GM03348 (cell line): ENCODE data around the gene C9orf85.

Experiments
- DNase-seq: peaks from one replicate; pipeline ENCODE4 v3.0.0; 2012; ENCODE audit warnings: low spot score

C9orf85 gene

DNA sequence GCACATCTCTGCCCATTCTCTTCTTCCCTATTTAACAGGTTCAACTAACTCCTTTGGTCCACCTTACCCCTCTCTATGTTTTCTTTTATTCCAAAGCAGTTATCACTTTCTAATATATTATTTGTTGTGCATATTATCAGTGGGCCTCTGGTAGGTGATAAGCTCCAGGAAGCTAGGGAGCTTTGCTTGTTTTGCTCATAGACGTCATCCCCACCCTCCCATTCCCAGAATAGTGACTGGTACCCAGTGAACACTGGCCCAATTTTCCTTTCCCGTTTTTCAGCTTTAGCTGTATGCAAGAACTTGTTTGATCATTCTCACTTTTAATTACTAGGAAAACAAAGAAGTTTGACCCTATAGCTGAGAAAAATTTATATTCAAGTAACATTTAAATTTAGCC, 7.4 kb upstream of the C9orf85 start:
- no peak for DNase-seq

DNA sequence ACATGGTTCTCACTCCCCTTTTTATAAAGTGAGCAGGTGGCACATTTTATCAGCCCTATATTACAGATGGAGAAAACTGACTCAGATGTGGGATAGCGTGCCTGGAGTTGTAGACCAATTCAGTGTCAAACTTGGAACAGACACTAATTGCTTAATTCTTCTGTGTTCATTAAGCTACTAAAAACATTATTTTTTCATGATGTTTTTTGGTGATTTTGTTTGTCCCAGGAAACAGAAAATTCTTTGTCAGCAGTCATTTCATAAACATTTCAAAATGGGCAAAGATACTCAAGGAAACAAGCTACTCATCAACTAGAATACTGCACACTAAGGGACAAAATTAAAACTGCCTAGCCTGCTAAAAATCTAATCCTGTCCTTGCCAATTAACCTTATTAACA, 2.6 kb upstream of the C9orf85 start:
- no peak for DNase-seq

DNA sequence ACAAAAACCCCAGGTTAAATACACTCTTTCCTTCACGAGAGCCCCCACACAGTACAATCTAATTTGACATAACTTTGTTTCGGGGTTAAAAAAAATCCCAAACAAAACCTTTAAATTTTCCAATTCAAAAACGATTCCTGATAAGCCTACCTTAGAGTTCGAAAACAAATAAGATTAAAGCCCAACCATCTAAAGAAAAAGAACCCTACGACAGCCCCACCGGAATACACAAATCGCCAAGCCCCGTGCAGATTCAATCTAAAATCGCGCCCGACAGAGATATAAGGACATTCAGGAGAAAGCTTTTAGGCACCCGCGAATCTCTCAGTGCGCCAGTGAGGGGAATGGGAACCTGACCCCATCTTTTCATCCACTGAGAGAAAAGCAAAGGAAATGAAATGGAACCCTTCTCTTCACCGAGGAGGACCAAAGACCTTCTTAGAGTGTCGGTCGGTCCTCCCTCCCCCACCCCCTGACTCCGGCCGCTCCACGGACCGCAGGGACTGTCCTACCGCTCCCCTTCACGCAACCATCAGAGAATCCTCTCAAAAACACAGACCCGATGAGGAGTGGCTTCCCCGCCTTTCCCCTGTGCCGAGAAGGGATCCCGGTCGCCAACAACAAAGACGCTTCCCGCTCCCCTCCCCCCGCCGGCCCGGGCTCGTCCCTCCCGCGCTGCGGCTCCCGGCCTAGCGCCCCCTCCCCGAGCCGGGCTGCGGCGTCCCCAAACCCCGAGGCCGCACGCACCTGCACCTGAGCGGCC, 1.4 kb upstream of the C9orf85 start:
- peak; percentile 60 for DNase-seq

DNA sequence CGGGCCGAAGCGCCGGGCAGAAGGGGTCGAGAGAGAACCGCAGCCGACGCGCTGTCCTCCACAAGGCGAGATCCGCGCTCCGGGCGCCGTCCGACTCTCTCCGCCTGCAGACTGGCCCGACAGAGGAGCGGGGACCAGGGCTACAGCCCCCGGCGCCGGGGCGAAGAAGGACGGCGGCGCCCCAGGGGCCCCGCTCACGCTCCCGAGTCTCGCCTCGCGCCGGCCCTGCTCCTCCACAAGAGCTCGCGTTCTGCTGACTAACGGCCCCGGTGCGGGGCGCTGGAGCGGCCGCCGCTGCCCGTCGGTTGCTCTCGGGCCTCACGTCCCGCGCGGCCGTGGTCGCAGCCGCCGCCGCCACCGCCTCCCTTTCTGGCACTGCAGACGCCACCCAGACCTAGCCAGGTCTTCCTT, 784 bp upstream of the C9orf85 start:
- no peak for DNase-seq

DNA sequence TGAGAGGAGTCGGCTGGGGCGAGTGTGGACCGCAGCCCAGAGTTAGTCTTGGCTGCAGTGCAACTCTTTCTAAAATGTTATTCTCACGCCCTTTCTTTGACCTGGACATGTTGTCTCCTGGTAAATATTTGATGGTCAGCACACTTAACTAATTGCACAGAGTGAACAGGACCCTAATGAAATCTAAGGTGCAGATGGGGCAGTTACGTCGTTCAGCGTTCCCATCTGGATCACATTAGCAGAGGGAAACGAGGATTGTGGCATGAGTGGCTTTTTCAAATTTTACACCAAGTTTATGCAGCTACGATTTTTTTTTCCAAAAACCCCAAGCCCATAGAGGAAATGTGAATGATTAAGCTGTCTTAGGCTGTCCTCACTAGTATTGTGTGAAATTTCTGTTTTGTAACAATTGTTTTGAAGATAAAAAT, 483 bp downstream of the C9orf85 start:
- DNase-seq = peak; percentile 50

DNA sequence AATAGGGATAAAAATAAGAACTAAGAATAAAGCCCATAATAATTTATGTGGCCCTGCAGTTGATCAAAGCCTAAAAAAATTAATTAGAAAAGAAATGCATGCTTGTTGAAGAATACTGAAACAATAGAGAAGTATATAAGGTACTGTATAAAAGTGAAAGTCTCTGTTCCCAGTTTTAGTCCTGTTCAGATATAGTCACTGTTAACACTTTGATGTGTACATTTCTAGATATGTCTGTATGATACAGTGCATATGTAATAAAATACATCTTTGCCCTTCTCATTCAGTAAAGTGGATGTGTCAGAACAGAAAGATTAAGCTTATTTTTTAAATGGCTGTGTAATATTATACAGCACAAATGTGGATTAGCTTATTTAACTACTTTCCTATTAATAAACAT, 4.1 kb downstream of the C9orf85 start:
- DNase-seq = no peak

DNA sequence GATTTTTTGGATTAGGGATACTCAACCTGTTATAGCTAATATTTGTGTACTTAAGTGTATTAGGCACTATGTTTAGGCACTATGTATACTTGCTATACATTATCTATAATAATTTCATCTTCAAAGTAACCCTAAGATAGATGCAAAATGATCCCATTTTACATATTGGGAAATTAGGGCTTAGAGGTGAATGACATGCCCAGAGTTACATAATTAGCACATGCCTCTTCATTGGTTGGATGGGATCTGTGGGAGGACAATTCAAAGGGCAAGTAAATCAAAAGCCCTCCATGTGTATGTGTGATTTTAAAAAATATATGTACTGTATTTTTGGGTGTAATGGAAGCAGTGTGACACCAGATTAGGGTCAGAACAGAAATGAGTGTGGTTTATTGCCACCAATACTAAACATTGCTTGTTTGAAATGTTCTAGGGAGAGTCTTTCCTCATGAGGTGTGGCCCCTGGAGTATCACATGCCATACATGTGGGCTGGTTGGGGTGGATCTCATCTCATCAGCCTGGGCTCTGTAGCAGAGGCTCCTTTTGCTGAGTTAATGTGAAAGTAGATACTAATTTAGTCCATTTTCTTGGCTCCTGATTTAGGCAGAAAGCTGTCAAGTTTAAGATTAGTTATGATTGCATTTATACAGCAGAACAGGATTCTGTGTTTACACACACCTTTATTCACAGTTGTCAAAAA, 5.5 kb downstream of the C9orf85 start:
- no peak for DNase-seq

DNA sequence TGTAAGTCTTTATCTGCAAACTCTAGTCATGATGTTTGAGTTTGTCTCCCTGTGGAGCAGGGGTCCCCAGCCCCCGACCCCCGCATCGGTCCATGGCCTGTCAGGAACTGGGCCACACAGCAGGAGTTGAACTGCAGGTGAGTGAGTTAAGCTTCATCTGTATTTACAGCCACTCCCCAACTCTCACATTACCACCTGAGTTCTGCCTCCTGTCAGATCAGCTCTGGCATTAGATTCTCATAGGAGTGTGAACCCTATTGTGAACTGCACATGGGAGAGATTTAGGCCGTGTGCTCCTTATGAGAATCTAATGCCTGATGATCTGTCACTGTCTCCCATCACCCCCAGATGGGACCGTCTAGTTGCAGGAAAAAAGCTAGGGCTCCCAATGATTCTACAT, 7.0 kb downstream of the C9orf85 start:
- no peak for DNase-seq

DNA sequence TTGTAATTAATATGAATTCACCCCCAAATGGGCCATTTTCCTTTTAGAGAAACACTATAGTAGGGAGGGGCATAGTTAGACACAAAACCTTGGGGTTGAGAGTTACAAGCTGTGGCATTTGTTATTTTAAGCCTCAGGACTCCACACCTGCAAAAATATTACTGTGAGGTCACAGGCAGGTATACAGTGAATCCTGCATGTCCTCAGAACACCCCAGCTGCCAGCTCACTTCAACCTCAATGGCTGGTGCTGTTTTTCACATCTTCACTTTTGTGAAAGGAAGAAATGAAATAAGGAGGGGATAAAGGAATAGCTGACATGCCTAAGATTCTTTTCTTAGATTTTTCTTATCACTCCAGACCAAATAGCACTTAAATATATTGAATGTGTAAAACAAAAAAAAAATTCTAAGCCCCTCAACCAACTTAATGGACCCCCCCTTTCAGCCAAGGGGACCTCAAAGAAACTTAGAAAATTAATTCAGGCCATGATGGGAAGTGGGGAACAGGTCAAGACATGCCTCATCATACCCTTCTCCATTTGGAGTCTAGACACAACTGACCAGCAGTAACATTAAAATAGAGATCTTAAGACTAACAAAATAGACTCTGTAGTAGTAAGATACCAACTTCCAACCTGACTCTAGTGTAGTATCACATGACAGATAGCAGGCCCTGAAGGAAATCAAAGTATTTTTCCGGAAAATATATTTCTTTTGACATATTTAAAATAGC, 9.2 kb downstream of the C9orf85 start:
- no peak for DNase-seq

DNA sequence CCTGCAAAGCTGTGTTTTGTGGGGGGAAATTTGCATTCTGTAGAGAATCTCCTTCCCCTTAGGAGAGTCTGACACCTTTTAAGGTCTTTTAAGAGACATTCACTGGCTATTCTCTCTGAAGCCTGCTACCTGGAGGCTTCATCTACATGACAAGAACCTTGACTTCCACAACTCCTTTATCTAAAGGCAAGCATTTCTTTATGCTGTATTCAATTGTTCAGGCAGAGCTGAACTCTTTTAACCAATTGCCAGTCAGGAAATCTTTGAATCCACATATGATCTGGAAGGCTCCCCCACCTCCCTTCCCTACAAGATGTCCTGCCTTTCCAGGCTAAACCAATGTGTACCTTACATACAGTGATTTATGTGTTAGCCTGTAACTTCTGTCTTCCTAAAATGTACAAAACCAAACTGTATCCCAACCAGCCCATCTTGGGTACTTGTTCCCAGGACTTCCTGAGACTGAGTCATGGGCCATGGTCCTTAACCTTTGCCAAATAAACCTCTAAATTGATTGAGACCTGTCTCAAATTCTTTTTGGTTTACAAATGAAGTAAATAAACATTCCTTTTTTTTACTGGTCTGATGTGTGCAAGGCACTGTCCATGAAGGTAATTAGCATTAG, 9.9 kb downstream of the C9orf85 start:
- no peak for DNase-seq

DNA sequence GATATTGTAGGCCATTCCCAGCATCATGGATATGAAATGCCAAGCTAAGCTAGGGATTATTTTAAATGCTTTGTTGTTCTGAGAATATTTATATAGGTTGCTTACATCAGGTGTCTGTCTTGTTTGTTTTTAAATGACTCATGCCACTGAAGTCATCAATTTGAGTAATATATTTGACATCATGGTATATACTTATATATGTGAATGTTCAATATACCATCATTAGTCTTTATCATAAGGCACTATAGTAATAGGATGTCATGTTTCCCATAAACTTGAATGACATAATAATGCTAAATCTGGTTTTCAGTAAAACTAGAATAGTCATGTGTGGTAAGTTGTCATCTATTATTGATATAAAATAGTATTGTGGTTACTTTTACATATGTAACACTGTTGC, 13.1 kb downstream of the C9orf85 start:
- DNase-seq = no peak

DNA sequence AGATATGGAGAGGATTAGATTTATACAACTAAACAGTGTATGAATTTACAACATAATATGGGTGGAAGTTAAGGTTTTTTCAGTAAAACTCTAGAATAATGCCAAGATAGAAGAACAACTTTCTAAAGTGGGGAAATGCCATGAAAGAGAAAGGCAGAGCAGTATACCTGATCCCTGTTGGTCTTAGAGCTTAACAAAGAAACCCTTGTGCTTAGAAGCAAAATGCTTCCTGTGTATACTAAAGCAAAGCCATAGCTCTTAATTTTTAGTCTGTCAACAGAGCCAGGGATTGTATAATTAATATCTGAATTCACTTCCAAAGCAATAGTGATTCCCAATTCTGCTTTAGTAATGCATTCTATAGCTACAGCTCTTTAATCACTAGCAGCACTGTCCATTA, 14.4 kb downstream of the C9orf85 start:
- DNase-seq = no peak

DNA sequence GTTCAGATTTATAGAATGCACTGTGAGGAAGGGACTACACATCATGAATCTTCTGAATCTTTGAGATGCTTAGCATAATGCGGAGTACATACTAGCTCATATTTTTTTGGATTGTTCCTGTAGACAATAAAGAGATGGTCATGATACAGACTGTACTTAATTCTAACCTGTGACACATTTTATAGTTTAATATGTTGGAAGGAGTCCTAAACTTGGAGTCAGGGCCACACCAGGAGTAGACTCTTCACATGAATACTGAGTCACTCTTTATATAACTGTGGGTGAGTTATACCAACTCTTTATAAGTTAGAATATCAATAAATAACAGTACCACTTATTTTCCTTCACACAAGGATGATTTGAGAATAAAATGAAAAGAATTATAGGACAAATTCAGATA, 16.9 kb downstream of the C9orf85 start:
- DNase-seq = peak; percentile 13

DNA sequence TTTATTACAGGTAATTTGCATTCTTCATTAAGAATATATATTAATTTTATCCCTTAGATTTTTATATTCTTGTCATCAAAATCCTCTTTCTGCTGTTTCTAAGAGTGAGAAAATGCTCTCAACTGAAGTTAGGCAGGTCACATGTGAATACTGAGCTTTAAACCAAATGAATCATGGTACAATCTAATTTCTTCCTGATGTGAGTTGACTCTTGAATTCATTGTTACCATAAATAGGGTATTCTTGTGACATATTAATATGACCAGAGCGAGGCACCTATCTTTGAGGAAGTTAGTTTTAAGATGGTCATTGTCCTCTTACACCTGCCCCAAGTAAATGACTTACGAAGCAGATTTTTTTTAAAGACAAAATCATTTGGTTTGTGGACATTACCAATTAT, 17.4 kb downstream of the C9orf85 start:
- DNase-seq = peak; percentile 11

DNA sequence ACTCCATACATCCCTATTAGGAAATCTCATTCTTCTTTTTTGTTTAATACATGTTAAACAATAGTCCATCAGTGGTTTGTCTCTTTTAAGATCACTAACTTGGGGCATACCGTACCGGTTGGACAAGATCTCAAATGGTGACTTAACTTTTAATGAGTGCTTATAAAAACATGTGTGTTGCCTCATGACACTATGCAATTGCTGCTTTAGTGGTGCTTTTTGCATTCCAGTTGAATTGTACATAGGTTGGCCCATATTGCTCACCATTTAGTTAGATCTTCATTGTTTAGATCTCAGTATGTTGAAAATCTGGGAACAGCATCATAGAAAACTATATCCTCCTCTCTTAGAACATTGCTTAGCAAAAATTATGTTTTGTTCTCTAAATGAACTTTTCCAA, 17.8 kb downstream of the C9orf85 start:
- DNase-seq = peak; percentile 7

DNA sequence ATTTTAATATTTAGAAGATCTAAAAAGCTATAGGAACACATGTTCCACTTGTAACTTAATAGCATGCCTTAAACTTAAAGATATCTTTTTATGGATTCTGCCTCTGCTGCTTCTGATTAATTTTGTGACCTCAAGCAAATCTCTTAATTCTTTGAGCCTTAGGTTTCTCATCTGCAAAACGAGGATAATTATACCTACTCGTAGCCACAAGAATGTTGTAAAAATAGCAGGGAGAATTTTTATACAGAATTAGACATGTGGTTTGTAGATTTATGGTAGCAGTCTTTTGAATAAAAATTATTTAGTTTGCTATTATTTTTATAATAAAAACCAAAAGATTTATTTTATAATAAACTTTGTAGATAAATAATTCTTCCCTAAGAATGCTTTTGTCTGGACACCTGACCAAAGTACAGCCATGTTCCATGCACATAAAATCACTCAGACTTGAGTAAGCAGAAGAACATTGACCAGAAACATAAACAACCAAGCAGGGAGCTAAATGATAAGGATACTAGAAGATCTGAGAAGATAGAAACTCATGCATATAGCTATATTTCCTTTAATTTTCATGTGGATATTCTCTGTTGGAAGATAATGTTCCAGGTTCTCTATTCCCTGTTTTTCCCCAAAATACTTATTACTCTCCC, 18.5 kb downstream of the C9orf85 start:
- peak; percentile 27 for DNase-seq

DNA sequence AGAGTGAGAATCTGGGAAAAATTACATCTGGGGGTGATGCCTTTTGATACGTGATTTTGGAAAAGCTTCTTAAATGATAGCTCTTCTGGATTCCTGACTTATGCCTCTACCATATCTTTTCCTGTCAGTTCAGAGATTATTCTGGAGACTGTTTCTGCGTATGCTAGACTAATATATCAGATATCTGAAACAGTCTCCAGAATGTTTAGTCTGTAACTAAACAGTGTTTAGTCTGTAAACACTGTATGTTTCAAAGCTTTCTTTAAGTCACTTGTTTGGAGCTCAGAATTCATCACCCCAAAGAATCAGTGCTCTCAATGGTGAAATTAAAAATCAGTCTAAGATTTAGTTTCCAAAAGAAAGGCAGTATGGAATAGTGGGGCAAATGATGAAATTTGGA, 19.7 kb downstream of the C9orf85 start:
- DNase-seq = no peak

DNA sequence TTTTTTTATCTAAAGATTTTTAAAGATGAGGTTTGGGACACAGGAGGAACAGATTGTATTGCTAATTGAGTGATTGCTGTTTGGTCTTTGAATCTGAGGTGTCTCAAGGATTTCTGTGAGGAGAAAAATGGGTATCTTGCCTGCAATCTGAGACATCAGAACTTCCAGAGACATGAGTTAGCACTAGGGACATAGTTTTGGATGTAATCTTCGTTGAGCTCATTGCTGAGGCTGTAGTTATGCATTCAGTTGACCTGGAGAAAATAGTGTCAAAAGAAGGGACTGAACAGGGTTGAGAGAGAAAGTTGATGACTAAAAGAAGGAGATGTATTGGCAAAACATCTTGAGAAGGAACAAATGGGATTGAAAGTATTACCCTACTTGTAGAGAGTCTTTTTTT, 24.6 kb downstream of the C9orf85 start:
- peak; percentile 9 for DNase-seq

DNA sequence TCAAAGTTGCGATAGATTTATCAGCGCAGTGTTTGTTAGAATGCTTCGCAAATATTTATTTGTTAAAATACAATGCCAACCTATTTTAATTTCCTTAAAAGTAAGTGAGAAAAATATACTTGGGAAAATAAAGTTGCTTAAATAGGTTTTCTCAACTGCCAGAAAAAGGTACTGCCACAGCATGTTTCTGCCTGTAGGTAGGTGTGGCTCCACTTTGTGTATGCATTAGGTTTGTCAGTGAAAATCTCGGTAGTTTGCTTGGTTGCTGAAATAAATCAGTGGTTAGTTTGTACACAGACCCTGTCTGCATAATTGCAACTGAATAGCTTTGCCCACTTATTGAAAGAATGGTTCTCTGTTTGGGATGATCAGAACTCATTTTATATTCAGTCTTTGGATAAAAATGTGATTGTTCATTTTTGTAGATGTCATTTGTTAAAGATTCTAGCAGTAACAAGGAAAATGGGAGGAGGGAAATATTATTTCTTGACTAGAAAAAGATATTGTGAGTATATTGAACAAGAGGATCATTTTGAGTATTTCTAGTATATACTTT, 25.7 kb downstream of the C9orf85 start:
- DNase-seq = no peak

DNA sequence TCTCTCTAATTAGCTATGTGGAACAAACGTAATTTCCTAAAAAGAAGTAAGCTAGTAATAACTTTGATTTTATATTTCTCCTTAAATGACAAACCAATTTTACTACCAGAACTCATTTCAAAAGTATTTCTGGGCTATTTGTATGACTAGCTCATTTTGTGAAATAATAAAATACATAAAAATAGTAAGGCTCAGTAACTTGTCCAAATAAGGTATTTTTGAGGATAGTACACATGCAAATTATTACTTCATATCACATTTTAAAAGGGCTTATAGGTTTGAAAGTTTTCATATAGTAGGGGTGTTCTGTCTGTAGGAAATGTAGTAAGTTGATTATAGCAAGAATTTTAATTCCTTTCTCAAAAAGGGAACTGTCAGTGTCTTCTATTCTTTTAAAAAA, 26.5 kb downstream of the C9orf85 start:
- peak; percentile 5 for DNase-seq

DNA sequence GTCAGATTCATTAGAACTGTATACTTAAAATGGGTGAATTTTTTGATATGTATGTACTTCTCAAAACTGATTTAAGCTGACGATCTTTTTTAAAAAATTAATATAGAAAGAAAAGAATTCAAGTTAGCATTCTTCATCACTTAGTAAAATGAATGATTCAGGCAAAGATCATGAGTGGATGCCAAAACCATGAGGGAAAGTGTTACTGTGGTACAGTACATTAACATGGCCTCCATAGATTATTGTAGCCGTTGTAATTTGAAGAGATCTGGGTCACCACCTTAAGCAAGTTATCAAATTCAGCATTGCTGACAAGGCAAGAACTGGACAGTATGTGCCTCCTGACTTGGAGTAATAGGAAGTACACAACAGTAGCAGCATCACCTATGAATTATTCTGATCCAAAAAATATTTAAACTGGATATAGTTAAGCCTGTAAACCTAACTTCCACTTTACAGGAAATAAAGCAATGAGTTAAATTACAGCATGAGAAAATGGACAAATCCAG, 29.7 kb downstream of the C9orf85 start:
- DNase-seq = peak; percentile 48
